ENCODE measurements around the gene NRXN3. TPM values are rescaled to one million over a fixed set of nuclear protein-coding genes. Genes with fewer than 3 reads are reported as not detected.

Gene NRXN3
- total RNA-seq, 1 experiment from 2014 or later, result not detected

- CTCF ChIA-PET, result no interaction called here
- no TSS peak for BruUV-seq (replicated peaks)
- Histone ChIP-seq H2AFZ (no peak overlapping the region), H3K36me3 (ENCODE audit: low read depth) (no peaks in the 10 kb centered on the region), H4K20me1 (ENCODE audit: insufficient read depth) (no peaks in the 10 kb centered on the region), H3K4me1 (replicated peaks; ENCODE audit: insufficient read depth) (no peaks in the 10 kb centered on the region), H3K9me2 (ENCODE audit: insufficient read depth) (peaks cover 6% of the 10 kb centered on the region; the same call in 1 of the 2 replicates), H3K4me3 (no peak overlapping the region), H3K9me3 (ENCODE audit: insufficient read depth, low read depth) (no peaks in the 10 kb centered on the region), H3K27ac (no peak overlapping the region), H3F3A (ENCODE audit: insufficient read depth, low read depth) (no peaks in the 10 kb centered on the region), H3K79me2 (ENCODE audit: low read depth) (no peaks in the 10 kb centered on the region), H3K4me2 (no peak overlapping the region), H3K27me3 (ENCODE audit: insufficient read depth, low read depth) (peaks cover 26% of the 10 kb centered on the region)
- DNase-seq, result no peak
- TF ChIP-seq, protein P1, sequence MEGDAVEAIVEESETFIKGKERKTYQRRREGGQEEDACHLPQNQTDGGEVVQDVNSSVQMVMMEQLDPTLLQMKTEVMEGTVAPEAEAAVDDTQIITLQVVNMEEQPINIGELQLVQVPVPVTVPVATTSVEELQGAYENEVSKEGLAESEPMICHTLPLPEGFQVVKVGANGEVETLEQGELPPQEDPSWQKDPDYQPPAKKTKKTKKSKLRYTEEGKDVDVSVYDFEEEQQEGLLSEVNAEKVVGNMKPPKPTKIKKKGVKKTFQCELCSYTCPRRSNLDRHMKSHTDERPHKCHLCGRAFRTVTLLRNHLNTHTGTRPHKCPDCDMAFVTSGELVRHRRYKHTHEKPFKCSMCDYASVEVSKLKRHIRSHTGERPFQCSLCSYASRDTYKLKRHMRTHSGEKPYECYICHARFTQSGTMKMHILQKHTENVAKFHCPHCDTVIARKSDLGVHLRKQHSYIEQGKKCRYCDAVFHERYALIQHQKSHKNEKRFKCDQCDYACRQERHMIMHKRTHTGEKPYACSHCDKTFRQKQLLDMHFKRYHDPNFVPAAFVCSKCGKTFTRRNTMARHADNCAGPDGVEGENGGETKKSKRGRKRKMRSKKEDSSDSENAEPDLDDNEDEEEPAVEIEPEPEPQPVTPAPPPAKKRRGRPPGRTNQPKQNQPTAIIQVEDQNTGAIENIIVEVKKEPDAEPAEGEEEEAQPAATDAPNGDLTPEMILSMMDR (conservative IDR thresholded peaks at IDR 0.05), result no peak
- no peak for TF ChIP-seq EZH2 (IDR thresholded peaks at IDR 0.05; ENCODE audit: low read depth)
- intact Hi-C loops (cut with micrococcal nuclease; ENCODE audit: unreplicated experiment), result no loop called here
- POLR2A ChIA-PET (ENCODE audit: unreplicated experiment), result no interaction called here
These were observed 1663.6 kb downstream of the NRXN3 start for GRCh38 chr14:79833781-79834180.

GRCh38 chr14:79834868-79835267, 1664.7 kb downstream of the NRXN3 start:
- ChIA-PET CTCF (no interaction called here), POLR2A (ENCODE audit: unreplicated experiment) (no interaction called here)
- H3K79me2 ChIP-seq (ENCODE audit: low read depth), result no peaks in the 10 kb centered on the region
- no TSS peak for BruUV-seq (replicated peaks)
- H3K4me2 ChIP-seq, result no peak overlapping the region
- no peaks in the 10 kb centered on the region for H3K9me3 ChIP-seq (ENCODE audit: insufficient read depth, low read depth)
- no peaks in the 10 kb centered on the region for H3F3A ChIP-seq (ENCODE audit: insufficient read depth, low read depth)
- no peak overlapping the region for H3K4me3 ChIP-seq
- no peaks in the 10 kb centered on the region for H3K36me3 ChIP-seq (ENCODE audit: low read depth)
- TF ChIP-seq, protein P1 (conservative IDR thresholded peaks at IDR 0.05), result no peak
- no peak for TF ChIP-seq EZH2 (IDR thresholded peaks at IDR 0.05; ENCODE audit: low read depth)
- H4K20me1 ChIP-seq (ENCODE audit: insufficient read depth), result no peaks in the 10 kb centered on the region
- intact Hi-C loops (cut with micrococcal nuclease; ENCODE audit: unreplicated experiment), result no loop called here
- no peak overlapping the region for H3K27ac ChIP-seq
- no peak overlapping the region for H2AFZ ChIP-seq
- DNase-seq, result no peak
- peaks cover 10% of the 10 kb centered on the region; the same call in 1 of the 2 replicates for H3K9me2 ChIP-seq (ENCODE audit: insufficient read depth)
- no peaks in the 10 kb centered on the region for H3K4me1 ChIP-seq (replicated peaks; ENCODE audit: insufficient read depth)
- peaks cover 26% of the 10 kb centered on the region for H3K27me3 ChIP-seq (ENCODE audit: insufficient read depth, low read depth)

GRCh38 chr14:79836577-79836976, 1666.4 kb downstream of the NRXN3 start:
- peaks cover 22% of the 10 kb centered on the region for H3K27me3 ChIP-seq (ENCODE audit: insufficient read depth, low read depth)
- H3K9me2 ChIP-seq (ENCODE audit: insufficient read depth), result peaks cover 10% of the 10 kb centered on the region; the same call in 1 of the 2 replicates
- no peaks in the 10 kb centered on the region for H3K36me3 ChIP-seq (ENCODE audit: low read depth)
- ChIA-PET POLR2A (ENCODE audit: unreplicated experiment) (no interaction called here), CTCF (no interaction called here)
- TF ChIP-seq EZH2 (IDR thresholded peaks at IDR 0.05; ENCODE audit: low read depth), result no peak
- TF ChIP-seq, protein P1 (conservative IDR thresholded peaks at IDR 0.05), result no peak
- H3K4me2 ChIP-seq, result no peak overlapping the region
- no TSS peak for BruUV-seq (replicated peaks)
- H3K4me3 ChIP-seq, result no peak overlapping the region
- no peak overlapping the region for H3K27ac ChIP-seq
- H4K20me1 ChIP-seq (ENCODE audit: insufficient read depth), result no peaks in the 10 kb centered on the region
- no peaks in the 10 kb centered on the region for H3K79me2 ChIP-seq (ENCODE audit: low read depth)
- H3K9me3 ChIP-seq (ENCODE audit: insufficient read depth, low read depth), result no peaks in the 10 kb centered on the region
- no peak for DNase-seq
- H3K4me1 ChIP-seq (replicated peaks; ENCODE audit: insufficient read depth), result no peaks in the 10 kb centered on the region
- intact Hi-C loops (cut with micrococcal nuclease; ENCODE audit: unreplicated experiment), result no loop called here
- H2AFZ ChIP-seq, result no peak overlapping the region
- H3F3A ChIP-seq (ENCODE audit: insufficient read depth, low read depth), result no peaks in the 10 kb centered on the region

Data from PC-9 (cell line).